ENCODE results near the gene MBD1. TPM values are rescaled to one million over a fixed set of nuclear protein-coding genes. Genes with fewer than 3 reads are reported as not detected.
"Not testable (repeated sequence)": the region's sequence is repeated elsewhere in the genome, so short reads cannot be mapped to it uniquely, and the experiment has no call there.

The MBD1 gene
- polyA plus RNA-seq, 3 donors: 54.6 to 59.1 (median 58.6) TPM

DNA sequence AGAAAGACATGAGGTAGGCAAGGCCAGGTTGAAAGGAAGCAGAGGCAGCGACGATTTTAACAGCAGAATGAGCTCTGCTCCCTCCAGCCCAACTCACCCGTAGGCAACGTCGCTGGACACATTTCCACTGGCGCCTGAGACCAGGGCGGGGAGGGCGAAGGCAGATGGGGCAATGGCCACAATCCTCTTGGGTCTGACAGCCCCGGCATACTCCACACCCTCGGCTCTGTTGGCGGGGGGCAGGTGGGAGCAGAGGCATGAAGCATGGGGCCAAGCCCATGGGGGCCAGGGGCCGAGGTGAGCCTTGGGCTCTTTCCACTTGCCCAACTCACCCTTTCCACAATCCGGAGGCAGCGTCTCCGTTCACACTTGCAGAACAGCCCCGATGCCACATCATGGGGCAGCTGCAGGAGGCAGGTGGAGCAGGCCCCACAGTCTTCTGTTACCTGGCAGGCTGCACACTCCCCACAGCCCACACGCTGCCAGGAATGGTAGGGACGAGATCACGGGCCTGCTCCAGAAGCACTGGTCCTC, 5.8 kb downstream of the MBD1 start:
- no peak for DNase-seq (ENCODE audit: low read depth in 3 of 3, low spot score in 2 of 3)

DNA sequence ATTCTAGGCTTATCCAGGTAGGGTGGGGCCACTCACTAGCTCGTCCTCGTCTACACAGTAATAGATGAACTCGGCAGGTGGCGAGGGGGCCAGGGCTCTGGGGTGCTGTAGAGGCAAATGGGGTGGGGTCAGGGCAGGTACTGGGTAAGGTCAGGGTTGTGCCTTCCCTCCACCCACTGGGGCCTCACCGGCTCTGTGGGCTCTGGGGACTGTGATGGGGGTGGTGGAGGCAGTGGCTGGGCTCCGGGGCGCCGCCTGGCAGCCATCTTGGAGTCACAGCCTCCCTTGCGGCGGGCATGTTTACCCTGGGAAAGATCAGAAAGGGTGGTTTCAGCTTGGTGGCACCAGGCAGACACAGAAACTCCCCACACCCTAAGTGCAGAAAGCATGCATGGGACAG, 6.4 kb downstream of the MBD1 start:
- DNase-seq (ENCODE audit: low read depth in 3 of 3, low spot score in 2 of 3): no peak

GRCh38 chr18:50274044-50274442, 7.3 kb downstream of the MBD1 start:
- DNase-seq (ENCODE audit: low read depth in 3 of 3, low spot score in 2 of 3): no peak

GRCh38 chr18:50273203-50274043, 7.9 kb downstream of the MBD1 start:
- no peak for DNase-seq (ENCODE audit: low read depth in 3 of 3, low spot score in 2 of 3)

DNA sequence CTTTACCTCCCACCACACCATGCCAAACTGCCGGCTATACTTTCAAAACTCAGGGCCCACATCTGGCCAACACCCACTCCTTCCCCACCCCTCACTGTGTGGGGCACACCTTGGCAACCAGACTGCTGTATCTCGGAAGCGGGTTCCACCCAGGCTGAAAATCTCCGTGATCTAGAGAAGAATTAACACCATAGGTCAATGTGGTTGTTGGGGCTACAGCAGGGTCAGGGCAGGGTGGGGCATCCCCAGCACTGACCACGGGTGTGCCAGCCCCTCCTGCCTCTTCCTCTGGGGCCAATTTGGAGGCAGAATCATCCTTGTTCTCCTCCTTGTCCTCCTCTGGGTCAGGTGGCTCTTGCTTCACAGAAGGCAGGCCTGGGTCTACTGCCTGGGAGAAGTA, 8.8 kb downstream of the MBD1 start:
- no peak for DNase-seq (ENCODE audit: low read depth in 3 of 3, low spot score in 2 of 3)

GRCh38 chr18:50268022-50268747, 13.1 kb downstream of the MBD1 start:
- DNase-seq (ENCODE audit: low read depth in 3 of 3, low spot score in 2 of 3): peak in 1 of 3 donors; percentile 45

- DNase-seq (ENCODE audit: low read depth in 3 of 3, low spot score in 2 of 3): peak; percentile 72 to 84 (median 74)
These were observed 15.0 kb downstream of the MBD1 start, which contains the start of gene CFAP53 for GRCh38 chr18:50266248-50266704. Gene CFAP53 (minus strand): TSS chr18:50266495. CDS start chr18:50266404, 91 bp downstream.

GRCh38 chr18:50262977-50263376, 18.3 kb downstream of the MBD1 start:
- DNase-seq (ENCODE audit: low read depth in 3 of 3, low spot score in 2 of 3): no peak

DNA sequence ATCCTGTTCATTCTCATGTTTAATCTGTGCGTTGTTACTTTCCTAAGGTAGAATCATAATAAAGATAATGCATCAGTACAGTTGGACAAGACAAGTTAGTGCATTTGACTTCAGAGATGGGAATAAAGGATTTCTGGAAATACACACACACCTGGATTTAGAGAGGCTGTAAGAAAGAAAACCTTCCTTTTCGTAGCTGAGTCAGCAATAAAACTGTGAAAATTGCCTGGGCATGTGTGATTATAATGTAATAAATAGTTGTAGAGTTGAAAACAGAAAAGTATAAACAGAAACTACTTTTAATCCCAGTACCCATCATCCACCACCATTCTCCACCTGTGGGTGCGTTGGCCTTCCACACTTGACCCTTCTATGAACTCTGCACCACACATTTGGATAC, 30.4 kb downstream of the MBD1 start:
- DNase-seq (ENCODE audit: low read depth in 3 of 3, low spot score in 2 of 3): no peak

DNA sequence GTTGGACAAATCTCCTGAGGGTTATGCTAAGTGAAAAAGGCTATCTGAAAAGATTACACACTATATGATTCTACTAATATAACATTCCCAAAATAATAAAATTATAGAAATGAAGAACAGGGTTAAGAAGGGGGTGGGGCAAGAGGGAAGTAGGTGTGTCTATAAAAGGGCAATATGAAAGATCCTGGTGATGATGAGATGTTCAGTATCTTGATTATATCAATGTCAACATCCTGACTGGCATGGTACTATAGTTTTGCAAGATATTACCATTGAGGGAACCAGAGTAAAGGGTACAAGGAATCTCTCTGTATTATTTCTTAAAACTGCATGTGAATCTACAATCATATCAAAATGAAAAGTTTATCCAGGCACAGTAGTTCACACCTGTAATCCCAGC, 31.7 kb downstream of the MBD1 start:
- DNase-seq (ENCODE audit: low read depth in 3 of 3, low spot score in 2 of 3): no peak

- no peak for DNase-seq (ENCODE audit: low read depth in 3 of 3, low spot score in 2 of 3)
These were observed 33.8 kb downstream of the MBD1 start for GRCh38 chr18:50247561-50247960.

GRCh38 chr18:50241768-50242167, 39.6 kb downstream of the MBD1 start:
- DNase-seq (ENCODE audit: low read depth in 3 of 3, low spot score in 2 of 3): not testable (repeated sequence)

DNA sequence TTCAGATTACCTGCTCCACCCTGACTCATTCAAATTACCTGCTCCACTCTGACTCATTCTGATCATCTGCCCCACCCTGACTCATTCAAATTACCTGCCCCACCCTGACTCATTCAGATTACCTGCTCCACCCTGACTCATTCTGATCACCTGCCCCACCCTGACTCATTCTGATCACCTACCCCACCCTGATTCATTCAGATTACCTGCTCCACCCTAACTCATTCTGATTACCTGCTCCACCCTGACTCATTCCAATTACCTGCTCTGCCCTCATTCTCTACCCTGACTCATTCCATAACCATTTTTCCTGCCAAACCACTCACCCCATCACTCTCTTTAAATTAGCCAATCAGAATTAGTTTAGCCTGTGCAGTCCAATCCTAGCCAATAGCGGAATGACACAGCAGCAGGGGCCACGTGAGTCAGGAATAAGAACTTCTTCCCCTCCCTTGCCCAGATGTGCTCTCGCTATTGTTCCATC, 41.2 kb downstream of the MBD1 start:
- no peak for DNase-seq (ENCODE audit: low read depth in 3 of 3, low spot score in 2 of 3)

- DNase-seq (ENCODE audit: low read depth in 3 of 3, low spot score in 2 of 3): no peak
These were observed 48.9 kb downstream of the MBD1 start for GRCh38 chr18:50232419-50232818.

- no peak for DNase-seq (ENCODE audit: low read depth in 3 of 3, low spot score in 2 of 3)
These were observed 49.7 kb downstream of the MBD1 start for GRCh38 chr18:50231621-50232020.

DNA sequence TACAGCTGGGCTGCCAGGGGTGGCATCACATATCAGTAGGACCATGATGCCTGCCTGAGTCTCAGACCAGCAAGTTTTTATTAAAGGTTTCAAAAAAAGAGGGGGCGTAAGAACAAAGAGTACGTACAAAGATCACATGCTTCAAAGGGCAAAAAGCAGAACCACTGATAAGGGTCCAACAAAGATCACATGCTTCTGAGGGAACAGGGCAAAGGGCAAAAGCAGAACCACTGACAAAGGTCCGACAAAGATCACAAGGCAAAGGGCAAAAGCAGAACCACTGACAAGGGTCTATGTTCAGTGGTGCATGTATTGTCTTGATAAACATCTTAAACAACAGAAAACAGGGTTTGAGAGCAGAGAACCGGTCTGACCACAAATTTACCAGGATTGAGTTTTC, 61.1 kb downstream of the MBD1 start:
- not testable (repeated sequence) for DNase-seq (ENCODE audit: low read depth in 3 of 3, low spot score in 2 of 3)

Other genes starting within 250 kb of the MBD1 start
- gene MYO5B, start 86.4 kb downstream of the MBD1 start, polyA plus RNA-seq (ENCODE audit: insufficient read length in 3 of 3): 10 to 100 TPM; 26.7 to 29.9 (median 29.3) TPM
- gene CFAP53, start 15.0 kb downstream of the MBD1 start, polyA plus RNA-seq (ENCODE audit: insufficient read length in 3 of 3): 1 to 10 TPM; 4.0 to 4.8 (median 4.6) TPM
- gene CXXC1, start 6.2 kb upstream of the MBD1 start, polyA plus RNA-seq (ENCODE audit: insufficient read length in 3 of 3): 10 to 100 TPM; 62.9 to 68.5 (median 63.1) TPM
- 1 to 10 TPM; 5.9 to 6.6 (median 6.4) TPM for gene SKA1, start 93.5 kb upstream of the MBD1 start, polyA plus RNA-seq (ENCODE audit: insufficient read length in 3 of 3)

Measured in right renal cortex interstitium (tissue), 3 donors.